Lower leg skin (tissue), 3 donors: ENCODE results near the gene PAK5.

Experiments used
- POLR2A ChIP-seq, 2 donors: fragments of 450-650 bp; IDR thresholded peaks; one replicate each; pipeline ENCODE4 v1.6.1; 2016 to 2017; ENCODE audit warnings: antibody characterized with exemption in 2 of 2, mild to moderate bottlenecking in 1 of 2, moderate library complexity in 1 of 2
- TF ChIP-seq, protein P1 (sequence below), 3 donors: fragments of 450-650 bp; IDR thresholded peaks; one replicate each; pipeline ENCODE4 v1.5.1; 2016; ENCODE audit warnings: antibody characterized with exemption in 3 of 3, mild to moderate bottlenecking in 3 of 3, moderate library complexity in 2 of 3

DNA sequence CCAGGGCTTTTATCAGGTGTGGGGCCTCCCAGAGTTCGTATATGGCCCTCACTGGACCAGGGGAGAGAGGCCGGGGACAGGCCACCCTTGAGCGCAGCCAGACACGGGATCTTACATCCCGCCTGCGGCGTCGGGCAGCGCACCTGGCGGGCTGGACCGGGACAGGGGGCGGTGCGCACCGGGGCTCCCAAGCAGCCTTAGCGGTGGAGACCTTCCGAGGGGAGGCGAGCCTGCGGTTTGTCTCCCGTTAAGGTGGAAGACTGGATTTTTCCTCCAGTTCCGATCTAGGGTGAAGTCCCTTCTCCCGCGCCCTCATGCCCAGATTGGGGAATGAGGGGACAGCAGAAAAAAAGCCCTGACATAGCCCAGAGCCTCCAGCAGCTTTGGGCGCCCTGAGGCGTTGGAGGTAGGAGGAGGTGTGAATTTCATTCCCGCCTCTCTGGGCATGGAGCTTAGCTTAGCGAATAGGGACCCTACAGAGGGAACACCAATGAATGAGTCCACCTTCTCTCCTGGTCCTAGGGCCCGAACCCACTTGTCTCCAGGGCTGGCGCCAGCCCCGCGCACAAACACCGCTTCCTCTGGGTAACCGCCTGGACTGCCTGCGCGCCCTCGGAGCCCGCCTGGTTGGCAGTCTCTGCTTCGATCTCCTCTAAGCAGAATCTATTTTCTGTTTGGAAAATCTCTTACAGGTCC is 331.2 kb downstream of the PAK5 start:
- TF ChIP-seq POLR2A (IDR thresholded peaks at IDR 0.05): no peak
- TF ChIP-seq, protein P1, sequence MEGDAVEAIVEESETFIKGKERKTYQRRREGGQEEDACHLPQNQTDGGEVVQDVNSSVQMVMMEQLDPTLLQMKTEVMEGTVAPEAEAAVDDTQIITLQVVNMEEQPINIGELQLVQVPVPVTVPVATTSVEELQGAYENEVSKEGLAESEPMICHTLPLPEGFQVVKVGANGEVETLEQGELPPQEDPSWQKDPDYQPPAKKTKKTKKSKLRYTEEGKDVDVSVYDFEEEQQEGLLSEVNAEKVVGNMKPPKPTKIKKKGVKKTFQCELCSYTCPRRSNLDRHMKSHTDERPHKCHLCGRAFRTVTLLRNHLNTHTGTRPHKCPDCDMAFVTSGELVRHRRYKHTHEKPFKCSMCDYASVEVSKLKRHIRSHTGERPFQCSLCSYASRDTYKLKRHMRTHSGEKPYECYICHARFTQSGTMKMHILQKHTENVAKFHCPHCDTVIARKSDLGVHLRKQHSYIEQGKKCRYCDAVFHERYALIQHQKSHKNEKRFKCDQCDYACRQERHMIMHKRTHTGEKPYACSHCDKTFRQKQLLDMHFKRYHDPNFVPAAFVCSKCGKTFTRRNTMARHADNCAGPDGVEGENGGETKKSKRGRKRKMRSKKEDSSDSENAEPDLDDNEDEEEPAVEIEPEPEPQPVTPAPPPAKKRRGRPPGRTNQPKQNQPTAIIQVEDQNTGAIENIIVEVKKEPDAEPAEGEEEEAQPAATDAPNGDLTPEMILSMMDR (IDR thresholded peaks at IDR 0.05): no peak
